GM20000 (cell line): ENCODE measurements around the gene ARHGAP40.

Source experiments
- DNase-seq: peaks from one replicate; pipeline ENCODE4 v3.0.0; 2012; ENCODE audit warnings: low spot score
- TF ChIP-seq, protein P1 (sequence below): IDR thresholded peaks from 2 replicates; pipeline ENCODE4 v1.5.1; 2012; ENCODE audit warnings: mild to moderate bottlenecking, control low read depth; ENCODE audit errors: extremely low read depth, missing control alignments

Gene ARHGAP40

DNA sequence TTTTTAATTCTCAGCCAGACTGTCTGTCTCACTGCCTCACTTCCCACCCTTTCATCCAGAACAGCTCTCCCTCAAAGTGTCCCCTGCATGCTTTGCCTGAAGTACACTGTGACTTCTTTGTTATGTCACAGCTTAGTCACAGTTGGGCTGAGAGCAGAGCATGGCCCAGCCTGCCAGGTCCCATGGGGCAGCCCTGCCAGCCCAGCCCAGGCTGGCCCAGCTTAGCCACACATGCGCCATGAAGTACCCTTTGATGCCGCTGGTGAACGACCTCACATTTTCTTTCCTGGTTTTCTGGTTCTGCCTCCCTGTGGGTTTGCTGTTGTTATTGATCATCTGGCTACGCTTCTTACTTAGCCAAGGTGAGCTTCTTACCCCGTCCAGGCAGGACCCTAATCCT is 20.6 kb upstream of the ARHGAP40 start, which contains the start of gene ADIG:
Gene ADIG (plus strand): TSS at position 185 of the 400 bp plus-strand sequence. CDS start 54 bp downstream, at position 239.
- no peak for DNase-seq
- TF ChIP-seq, protein P1, sequence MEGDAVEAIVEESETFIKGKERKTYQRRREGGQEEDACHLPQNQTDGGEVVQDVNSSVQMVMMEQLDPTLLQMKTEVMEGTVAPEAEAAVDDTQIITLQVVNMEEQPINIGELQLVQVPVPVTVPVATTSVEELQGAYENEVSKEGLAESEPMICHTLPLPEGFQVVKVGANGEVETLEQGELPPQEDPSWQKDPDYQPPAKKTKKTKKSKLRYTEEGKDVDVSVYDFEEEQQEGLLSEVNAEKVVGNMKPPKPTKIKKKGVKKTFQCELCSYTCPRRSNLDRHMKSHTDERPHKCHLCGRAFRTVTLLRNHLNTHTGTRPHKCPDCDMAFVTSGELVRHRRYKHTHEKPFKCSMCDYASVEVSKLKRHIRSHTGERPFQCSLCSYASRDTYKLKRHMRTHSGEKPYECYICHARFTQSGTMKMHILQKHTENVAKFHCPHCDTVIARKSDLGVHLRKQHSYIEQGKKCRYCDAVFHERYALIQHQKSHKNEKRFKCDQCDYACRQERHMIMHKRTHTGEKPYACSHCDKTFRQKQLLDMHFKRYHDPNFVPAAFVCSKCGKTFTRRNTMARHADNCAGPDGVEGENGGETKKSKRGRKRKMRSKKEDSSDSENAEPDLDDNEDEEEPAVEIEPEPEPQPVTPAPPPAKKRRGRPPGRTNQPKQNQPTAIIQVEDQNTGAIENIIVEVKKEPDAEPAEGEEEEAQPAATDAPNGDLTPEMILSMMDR: no peak

DNA sequence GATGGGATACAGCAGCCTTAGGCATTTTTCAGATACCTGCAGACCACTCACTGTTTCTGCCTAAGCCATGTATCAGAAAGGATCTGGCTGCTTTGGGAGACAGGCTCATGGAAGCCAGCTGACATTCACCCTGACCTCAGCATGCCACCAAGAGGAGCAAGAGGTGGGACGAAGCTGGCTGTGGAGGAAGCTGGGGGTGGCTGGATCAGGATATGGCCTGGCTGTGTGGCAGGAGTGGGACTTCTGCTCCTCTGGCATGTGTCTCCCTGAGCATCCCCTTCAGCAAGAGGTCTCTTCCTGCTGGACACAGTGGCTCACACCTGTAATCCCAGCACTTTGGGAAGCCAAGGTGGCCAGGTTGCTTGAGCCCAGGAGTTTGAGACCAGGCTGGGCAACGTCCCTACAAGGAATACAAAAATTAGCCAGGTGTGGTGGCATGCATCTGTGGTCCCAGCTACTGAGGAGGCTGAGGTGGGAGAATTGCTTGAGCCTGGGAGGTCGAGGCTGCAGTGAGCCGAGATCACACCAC is 19.7 kb upstream of the ARHGAP40 start:
- no peak for DNase-seq
- TF ChIP-seq, protein P1: no peak

DNA sequence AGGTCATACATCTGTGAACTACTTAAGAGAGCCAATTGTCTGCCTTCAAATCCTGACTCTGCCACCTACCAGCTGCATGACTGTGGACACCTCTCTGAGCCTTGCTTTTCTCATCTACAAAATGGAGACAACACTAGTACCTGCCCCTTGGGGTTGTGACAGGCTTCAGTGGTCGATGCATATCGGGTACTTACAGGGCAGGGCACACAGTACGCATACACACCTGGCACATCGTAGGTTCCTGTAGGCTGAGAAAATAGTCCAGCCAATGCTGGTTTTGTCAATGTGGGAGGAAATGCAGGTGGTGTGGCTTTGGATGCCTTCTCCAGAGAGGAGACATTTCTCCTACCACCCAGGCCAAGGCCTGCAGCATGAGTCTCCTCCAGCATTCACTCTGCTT is 18.3 kb upstream of the ARHGAP40 start:
- no peak for DNase-seq
- TF ChIP-seq, protein P1: no peak

DNA sequence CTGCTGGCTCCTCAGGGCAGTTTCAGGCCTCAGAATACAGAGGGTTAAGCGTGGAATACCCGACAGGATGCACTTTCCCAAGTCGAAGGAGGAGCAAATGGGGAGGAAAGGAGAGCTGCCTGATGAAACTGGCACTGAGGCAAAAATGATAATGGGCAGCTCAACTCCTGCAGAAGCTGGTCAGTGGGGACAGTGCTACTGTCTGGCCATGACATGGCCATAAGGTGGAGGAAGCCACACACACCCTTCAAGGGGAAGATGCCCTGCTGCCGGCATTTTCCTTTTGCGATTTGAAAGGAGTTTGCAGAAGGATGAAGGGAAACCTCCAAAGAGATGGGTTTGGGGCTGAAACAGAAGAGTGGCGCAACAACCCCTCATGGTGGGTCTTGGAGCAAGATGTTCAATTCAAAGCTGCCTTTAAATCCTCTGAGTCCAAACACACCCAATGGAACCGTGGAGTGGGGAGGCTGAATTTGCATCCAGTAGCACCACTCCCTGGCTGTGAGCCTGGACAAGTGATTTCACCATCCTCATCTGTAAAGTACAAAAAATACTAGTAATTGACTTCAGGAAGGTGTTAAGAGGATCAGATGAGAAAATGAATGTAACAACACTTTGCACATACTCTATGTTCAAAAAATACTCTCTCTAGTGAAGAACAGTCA is 17.4 kb upstream of the ARHGAP40 start:
- TF ChIP-seq, protein P1: no peak
- DNase-seq: no peak

DNA sequence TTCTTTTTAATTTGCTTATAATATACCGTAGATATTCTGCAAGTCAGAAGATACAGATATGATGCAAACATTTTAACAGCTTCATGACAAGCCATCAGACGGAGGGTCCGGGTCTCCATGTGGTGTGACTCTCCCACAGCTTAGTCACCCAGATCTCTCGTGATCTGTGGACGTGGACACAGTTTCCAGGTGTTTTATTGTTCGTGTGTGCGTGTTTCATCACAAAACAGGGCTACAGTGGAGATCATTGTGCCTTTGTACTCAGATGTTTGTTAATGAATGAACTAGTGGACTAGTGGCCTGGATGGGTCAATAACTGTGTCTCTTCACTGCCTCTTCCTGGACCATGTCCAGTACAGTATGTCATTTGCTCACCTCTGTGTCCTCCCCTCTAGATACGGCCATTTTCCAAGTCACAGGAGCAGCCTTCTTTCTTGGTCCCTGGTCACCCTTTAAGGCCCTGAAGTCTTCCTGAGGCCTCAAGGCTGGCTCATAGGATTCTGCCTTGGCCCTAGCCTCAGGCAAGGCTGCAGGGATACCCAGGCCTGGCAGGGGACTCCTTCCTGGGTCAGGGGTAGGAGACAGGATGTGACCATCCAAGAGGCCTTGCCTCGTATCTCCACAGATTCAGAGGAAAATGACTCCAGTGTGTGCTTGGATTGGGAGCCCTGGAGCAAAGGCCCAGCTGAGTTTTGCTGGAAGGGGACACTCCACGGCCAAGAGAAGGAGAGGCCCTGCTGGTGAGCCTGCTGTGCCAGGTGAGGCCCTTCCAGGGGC is 16.0 kb upstream of the ARHGAP40 start:
- no peak for DNase-seq
- TF ChIP-seq, protein P1: no peak

DNA sequence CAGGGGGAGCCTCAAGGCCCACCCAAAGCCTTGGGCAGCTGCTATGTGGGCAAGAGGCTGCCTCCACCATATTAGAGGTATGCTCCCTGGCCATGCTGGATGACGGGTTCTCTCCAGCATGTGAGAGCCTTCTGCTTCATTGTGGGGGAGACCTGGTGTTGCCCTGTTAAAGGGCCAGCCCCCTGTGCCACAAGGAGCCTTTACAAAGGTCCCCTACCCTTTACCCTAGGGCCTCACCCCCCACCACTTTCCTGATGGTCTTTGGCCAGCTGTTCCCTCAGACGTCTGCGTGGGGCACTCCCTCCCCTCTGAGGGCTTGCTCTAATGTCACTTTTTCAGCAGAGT is 15.5 kb upstream of the ARHGAP40 start:
- TF ChIP-seq, protein P1: no peak
- DNase-seq: no peak

DNA sequence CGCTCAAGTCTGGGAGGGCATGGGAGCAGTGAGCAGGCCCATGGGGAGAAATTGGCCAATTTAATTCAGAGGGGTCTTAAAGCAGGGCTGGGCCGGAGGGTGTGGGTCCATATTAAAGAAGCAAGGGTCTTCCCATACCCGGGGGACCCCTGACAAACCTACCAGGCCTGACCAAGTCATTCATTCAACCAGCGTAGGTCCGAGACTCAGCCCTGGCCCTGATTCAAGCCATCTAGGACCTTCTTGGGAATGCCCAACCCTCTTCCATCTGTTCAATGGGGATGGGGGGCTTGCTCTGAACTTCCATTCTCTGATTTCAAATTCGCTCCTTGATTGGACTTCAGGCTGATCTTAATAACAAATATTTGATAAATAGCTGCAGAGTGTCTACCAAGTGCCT is 13.3 kb upstream of the ARHGAP40 start:
- TF ChIP-seq, protein P1: no peak
- DNase-seq: no peak
